K562 (cell line): Measurements from ENCODE around the gene MEF2D. TPM values are rescaled to one million over a fixed set of nuclear protein-coding genes. Genes with fewer than 3 reads are reported as not detected.

Source experiments
- ARNT ChIP-seq, 2 experiments: fragments of 450-650 bp; IDR thresholded peaks; 2 replicates each; pipeline ENCODE4 v1.6.1; 2016; ENCODE audit warnings: mild to moderate bottlenecking in 1 of 2
- ATF1 ChIP-seq, 2 experiments: fragments of 450-650 bp in 1 of 2; IDR thresholded peaks; 2 replicates each; pipeline ENCODE4 v1.6.1; 2016; ENCODE audit warnings: missing compliant biosample characterization in 1 of 2, missing genetic modification characterization in 1 of 2
- FOS ChIP-seq: IDR thresholded peaks from 3 replicates; pipeline ENCODE4 v1.6.1; 2011; ENCODE audit not compliant: insufficient read length; ENCODE audit errors: extremely low read depth
- FOXK2 ChIP-seq, 2 experiments: fragments of 450-650 bp; IDR thresholded peaks in 1 of 2; conservative IDR thresholded peaks in 1 of 2; 2 replicates each; pipeline ENCODE4 v1.6.1; 2016; ENCODE audit warnings: low read depth in 2 of 2, mild to moderate bottlenecking in 1 of 2
- GATA2 ChIP-seq: sonication (generic); formaldehyde crosslinking; IDR thresholded peaks from 2 replicates; pipeline ENCODE4 v1.4.0; 2020; ENCODE audit warnings: mild to moderate bottlenecking, missing genetic modification reagents
- GTF2A2 ChIP-seq: IDR thresholded peaks from 2 replicates; pipeline ENCODE4 v1.6.1; 2016; ENCODE audit warnings: mild to moderate bottlenecking, missing genetic modification characterization, missing compliant biosample characterization
- GTF2F1 ChIP-seq: IDR thresholded peaks from 2 replicates; pipeline ENCODE4 v1.6.1; 2011; ENCODE audit warnings: low read depth, low read length, improper control_type of control experiment
- HDAC1 ChIP-seq, 2 experiments: fragments of 450-650 bp; IDR thresholded peaks; 2 replicates each; pipeline ENCODE4 v1.6.1; 2016 to 2017; ENCODE audit warnings: inconsistent platforms in 1 of 2, mild to moderate bottlenecking in 1 of 2, moderate library complexity in 1 of 2
- JUND ChIP-seq, 2 experiments: IDR thresholded peaks; 2 replicates in 1 of 2; 3 replicates in 1 of 2; pipeline ENCODE4 v1.6.1; 2011; ENCODE audit warnings: borderline replicate concordance in 2 of 2, low read depth in 2 of 2, low read length in 2 of 2, improper control_type of control experiment in 1 of 2, missing biosample characterization in 1 of 2, missing genetic modification characterization in 1 of 2, missing genetic modification reagents in 1 of 2
- KDM5B ChIP-seq: fragments of 200-600 bp; sonication (generic); IDR thresholded peaks from 2 replicates; pipeline ENCODE4 v1.6.1; 2012; ENCODE audit warnings: low read depth, mild to moderate bottlenecking, moderate library complexity, low read length, control low read depth, inconsistent platforms; ENCODE audit not compliant: insufficient replicate concordance
- NR4A1 ChIP-seq, 2 experiments: fragments of 250-450 bp in 1 of 2; fragments of 450-650 bp in 1 of 2; sonication (Bioruptor Pico) in 1 of 2; IDR thresholded peaks; 2 replicates each; pipeline versions ENCODE4 v1.4.0 to v1.6.1; 2016 to 2020; ENCODE audit warnings: mild to moderate bottlenecking in 2 of 2, missing compliant biosample characterization in 1 of 2, missing genetic modification characterization in 1 of 2, moderate library complexity in 1 of 2
- POLR2G ChIP-seq: fragments of 200-400 bp; formaldehyde crosslinking; IDR thresholded peaks from 2 replicates; pipeline ENCODE4 v1.6.1; 2017; ENCODE audit warnings: low read depth, mild to moderate bottlenecking, antibody characterized with exemption, low read length, moderate library complexity
- PTBP1 ChIP-seq: fragments of 200-400 bp; formaldehyde crosslinking; IDR thresholded peaks from 2 replicates; pipeline ENCODE4 v1.6.1; 2017; ENCODE audit warnings: low read depth, low read length
- RAD51 ChIP-seq: fragments of 450-650 bp; IDR thresholded peaks from 2 replicates; pipeline ENCODE4 v1.7.1; 2016; ENCODE audit warnings: low read depth, mild to moderate bottlenecking, borderline replicate concordance
- TBL1XR1 ChIP-seq, 2 experiments: IDR thresholded peaks; 2 replicates each; pipeline ENCODE4 v1.6.1; 2012; ENCODE audit warnings: improper control_type of control experiment in 2 of 2, low read length in 2 of 2, mild to moderate bottlenecking in 1 of 2
- ZNF695 ChIP-seq: fragments of 450-650 bp; formaldehyde crosslinking; IDR thresholded peaks from 2 replicates; pipeline ENCODE4 v1.4.0; 2020; ENCODE audit warnings: mild to moderate bottlenecking, moderate library complexity
- polyA plus RNA-seq, 8 experiments: library from polyadenylated mRNA; depleted of rRNA in 4 of 8; stranded (reverse) in 5 of 8; unstranded in 3 of 8; fragments of >200 nt; fragmentation: Nextera tagmentation in 2 of 8; fragmentation: Illumina TruSeq in 1 of 8; extraction: Ambion mirVana in 2 of 8; extraction: Trizol in 1 of 8; gene quantifications; 2 replicates each; pipeline versions ENCODE4 v1.2.1 to v1.2.3, GENCODE V29; 2011 to 2014; ENCODE audit warnings: inconsistent platforms in 1 of 8, missing spikeins in 1 of 8
- total RNA-seq, 7 experiments: library from RNA; depleted of rRNA in 6 of 7; stranded (reverse); fragments of >200 nt in 6 of 7; fragmentation: Illumina TruSeq in 2 of 7; extraction: Trizol in 2 of 7; gene quantifications; 2 replicates each; pipeline versions ENCODE4 v1.2.1 to v1.2.3, GENCODE V29; 2011 to 2021; ENCODE audit warnings: low replicate concordance in 1 of 7
- TF ChIP-seq, protein P1 (sequence below), 3 experiments: IDR thresholded peaks in 2 of 3; conservative IDR thresholded peaks in 1 of 3; 2 replicates each; pipeline ENCODE4 v1.5.1; 2011 to 2012; ENCODE audit warnings: low read length in 3 of 3, mild to moderate bottlenecking in 3 of 3, control low read depth in 2 of 3, improper control_type of control experiment in 1 of 3, inconsistent platforms in 1 of 3, low read depth in 1 of 3, mixed read lengths in 1 of 3, moderate library complexity in 1 of 3; ENCODE audit not compliant: insufficient read depth in 2 of 3
- TF ChIP-seq, protein P2 (sequence below): fragments of 150-350 bp; conservative IDR thresholded peaks from 2 replicates; pipeline ENCODE4 v1.6.1; 2014; ENCODE audit warnings: low read length
- TF ChIP-seq, protein P3 (sequence below): fragments of 450-650 bp; IDR thresholded peaks from 2 replicates; pipeline ENCODE4 v1.7.1; 2018; ENCODE audit warnings: mild to moderate bottlenecking, low read depth; ENCODE audit not compliant: partially characterized antibody

Gene MEF2D
- total and polyA plus RNA-seq, 9 of the 15 experiments (the other 6 are each of a cell fraction or from before 2014, with no cell fraction given) = 0.10 to 19.5 (median 2.6) TPM

DNA sequence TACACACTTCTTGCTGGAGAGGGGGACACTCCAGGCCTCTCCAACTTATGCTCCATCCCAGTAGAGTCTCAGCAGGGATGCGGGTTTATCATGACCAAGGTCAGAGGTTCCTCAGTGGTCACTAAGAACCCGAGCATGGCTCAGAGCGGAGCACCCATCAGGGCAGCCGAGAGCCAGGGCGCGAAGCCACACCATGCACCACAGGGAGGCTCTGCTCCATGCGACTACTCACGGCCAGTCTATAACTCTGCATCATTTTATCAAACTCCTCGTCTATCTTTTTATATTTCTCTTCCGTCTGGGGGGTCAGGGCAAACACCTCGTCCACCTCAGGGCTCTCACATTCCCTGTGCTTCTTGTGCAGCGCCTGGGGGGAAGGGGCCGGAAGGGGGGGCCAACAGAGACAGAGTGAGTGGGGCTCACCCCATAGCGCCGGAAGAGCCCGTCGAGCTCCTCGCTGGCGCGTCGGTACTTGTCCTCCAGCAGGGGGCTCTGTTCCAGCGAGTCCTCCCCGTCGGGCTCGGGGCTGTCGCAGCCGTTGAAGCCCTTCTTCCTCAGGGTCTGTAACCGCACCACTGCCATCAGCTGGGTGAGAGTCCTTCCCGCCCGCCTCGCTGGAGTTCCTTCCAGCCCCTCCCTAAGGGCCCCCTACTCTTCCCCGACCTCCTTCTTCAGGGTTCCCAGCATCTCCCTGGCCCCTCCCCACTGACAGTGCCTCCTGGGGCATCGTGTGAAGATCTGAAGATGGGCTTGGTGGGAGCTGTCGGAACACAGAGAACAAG is 20.0 kb downstream of the MEF2D start (continued):
- TF ChIP-seq JUND (IDR thresholded peaks at IDR 0.05; ENCODE audit: borderline replicate concordance, low read depth, low read length) (peak; percentile 16; the same call in 1 of the 2 replicates), JUND (tag; IDR thresholded peaks at IDR 0.05; ENCODE audit: borderline replicate concordance, low read depth, low read length) (no peak), PTBP1 (no peak), FOS (no peak), GATA2 (no peak), ARNT (IDR thresholded peaks at IDR 0.05) (no peak), GTF2A2 (no peak), NR4A1 (CRISPR knock-in tag; IDR thresholded peaks at IDR 0.05) (no peak), NR4A1 (tag; IDR thresholded peaks at IDR 0.05) (no peak), RAD51 (no peak), HDAC1 (IDR thresholded peaks at IDR 0.05) (no peak), ATF1 (CRISPR knock-in tag; IDR thresholded peaks at IDR 0.05) (no peak), ATF1 (tag; IDR thresholded peaks at IDR 0.05) (no peak), POLR2G (peak; percentile 31; the same call in 1 of the 2 replicates), TBL1XR1 (IDR thresholded peaks at IDR 0.05; ENCODE audit: low read length in 2 of 2) (no peak), GTF2F1 (no peak), ZNF695 (CRISPR knock-in tag) (no peak), FOXK2 (conservative IDR thresholded peaks at IDR 0.05 in 1 of 2, IDR thresholded peaks at IDR 0.05 in 1 of 2; ENCODE audit: low read depth in 2 of 2) (no peak), KDM5B (no peak)
- TF ChIP-seq, protein P1, sequence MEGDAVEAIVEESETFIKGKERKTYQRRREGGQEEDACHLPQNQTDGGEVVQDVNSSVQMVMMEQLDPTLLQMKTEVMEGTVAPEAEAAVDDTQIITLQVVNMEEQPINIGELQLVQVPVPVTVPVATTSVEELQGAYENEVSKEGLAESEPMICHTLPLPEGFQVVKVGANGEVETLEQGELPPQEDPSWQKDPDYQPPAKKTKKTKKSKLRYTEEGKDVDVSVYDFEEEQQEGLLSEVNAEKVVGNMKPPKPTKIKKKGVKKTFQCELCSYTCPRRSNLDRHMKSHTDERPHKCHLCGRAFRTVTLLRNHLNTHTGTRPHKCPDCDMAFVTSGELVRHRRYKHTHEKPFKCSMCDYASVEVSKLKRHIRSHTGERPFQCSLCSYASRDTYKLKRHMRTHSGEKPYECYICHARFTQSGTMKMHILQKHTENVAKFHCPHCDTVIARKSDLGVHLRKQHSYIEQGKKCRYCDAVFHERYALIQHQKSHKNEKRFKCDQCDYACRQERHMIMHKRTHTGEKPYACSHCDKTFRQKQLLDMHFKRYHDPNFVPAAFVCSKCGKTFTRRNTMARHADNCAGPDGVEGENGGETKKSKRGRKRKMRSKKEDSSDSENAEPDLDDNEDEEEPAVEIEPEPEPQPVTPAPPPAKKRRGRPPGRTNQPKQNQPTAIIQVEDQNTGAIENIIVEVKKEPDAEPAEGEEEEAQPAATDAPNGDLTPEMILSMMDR (IDR thresholded peaks at IDR 0.05 in 2 of 3, conservative IDR thresholded peaks at IDR 0.05 in 1 of 3; ENCODE audit: insufficient read depth in 2 of 3, low read depth in 1 of 3, low read length in 3 of 3) = peak; percentile 68 to 79 (median 73)
- TF ChIP-seq, protein P2, sequence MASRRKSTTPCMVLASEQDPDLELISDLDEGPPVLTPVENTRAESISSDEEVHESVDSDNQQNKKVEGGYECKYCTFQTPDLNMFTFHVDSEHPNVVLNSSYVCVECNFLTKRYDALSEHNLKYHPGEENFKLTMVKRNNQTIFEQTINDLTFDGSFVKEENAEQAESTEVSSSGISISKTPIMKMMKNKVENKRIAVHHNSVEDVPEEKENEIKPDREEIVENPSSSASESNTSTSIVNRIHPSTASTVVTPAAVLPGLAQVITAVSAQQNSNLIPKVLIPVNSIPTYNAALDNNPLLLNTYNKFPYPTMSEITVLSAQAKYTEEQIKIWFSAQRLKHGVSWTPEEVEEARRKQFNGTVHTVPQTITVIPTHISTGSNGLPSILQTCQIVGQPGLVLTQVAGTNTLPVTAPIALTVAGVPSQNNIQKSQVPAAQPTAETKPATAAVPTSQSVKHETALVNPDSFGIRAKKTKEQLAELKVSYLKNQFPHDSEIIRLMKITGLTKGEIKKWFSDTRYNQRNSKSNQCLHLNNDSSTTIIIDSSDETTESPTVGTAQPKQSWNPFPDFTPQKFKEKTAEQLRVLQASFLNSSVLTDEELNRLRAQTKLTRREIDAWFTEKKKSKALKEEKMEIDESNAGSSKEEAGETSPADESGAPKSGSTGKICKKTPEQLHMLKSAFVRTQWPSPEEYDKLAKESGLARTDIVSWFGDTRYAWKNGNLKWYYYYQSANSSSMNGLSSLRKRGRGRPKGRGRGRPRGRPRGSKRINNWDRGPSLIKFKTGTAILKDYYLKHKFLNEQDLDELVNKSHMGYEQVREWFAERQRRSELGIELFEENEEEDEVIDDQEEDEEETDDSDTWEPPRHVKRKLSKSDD = no peak
- TF ChIP-seq, protein P3, sequence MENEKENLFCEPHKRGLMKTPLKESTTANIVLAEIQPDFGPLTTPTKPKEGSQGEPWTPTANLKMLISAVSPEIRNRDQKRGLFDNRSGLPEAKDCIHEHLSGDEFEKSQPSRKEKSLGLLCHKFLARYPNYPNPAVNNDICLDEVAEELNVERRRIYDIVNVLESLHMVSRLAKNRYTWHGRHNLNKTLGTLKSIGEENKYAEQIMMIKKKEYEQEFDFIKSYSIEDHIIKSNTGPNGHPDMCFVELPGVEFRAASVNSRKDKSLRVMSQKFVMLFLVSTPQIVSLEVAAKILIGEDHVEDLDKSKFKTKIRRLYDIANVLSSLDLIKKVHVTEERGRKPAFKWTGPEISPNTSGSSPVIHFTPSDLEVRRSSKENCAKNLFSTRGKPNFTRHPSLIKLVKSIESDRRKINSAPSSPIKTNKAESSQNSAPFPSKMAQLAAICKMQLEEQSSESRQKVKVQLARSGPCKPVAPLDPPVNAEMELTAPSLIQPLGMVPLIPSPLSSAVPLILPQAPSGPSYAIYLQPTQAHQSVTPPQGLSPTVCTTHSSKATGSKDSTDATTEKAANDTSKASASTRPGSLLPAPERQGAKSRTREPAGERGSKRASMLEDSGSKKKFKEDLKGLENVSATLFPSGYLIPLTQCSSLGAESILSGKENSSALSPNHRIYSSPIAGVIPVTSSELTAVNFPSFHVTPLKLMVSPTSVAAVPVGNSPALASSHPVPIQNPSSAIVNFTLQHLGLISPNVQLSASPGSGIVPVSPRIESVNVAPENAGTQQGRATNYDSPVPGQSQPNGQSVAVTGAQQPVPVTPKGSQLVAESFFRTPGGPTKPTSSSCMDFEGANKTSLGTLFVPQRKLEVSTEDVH = no peak
